Measurements from ENCODE around the gene ANKMY2.

ANKMY2 gene

DNA sequence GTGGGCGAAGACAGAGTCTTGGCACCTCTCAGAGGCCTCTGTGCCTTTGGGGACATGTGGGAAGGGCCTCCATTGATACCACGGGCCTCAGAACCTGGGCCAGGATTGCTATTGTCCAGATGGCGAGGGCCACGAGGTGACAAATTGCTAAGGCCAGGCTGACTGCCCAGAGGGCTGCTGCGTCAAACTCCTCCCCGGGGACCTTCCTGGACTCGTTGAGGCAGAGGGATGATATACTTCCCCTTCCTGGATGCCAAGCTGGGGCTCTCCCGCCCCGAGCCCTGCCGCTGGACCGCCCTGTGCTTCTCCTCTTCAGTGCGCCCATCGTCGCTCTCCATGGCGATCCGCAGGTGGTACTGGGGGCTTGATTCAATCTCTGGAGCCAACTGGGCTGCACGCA is 60.0 kb downstream of the ANKMY2 start:
- Histone ChIP-seq H3K18ac (ENCODE audit: low read depth in 1 of 2, low read length in 2 of 2) (no peak overlapping the region), H3K14ac (ENCODE audit: low read length in 2 of 2) (no peak overlapping the region), H2AFZ (ENCODE audit: low read depth, low read length) (no peak overlapping the region), H3K4me1 (ENCODE audit: control insufficient read depth, insufficient read depth, low read depth, low read length) (no peaks in the 10 kb centered on the region), H3K27ac (ENCODE audit: low read length, poor library complexity, severe bottlenecking) (no peak overlapping the region), H3K4me2 (ENCODE audit: low read length, poor library complexity, severe bottlenecking) (no peak overlapping the region), H4K8ac (ENCODE audit: low read length) (no peak overlapping the region), H3K4me3 (ENCODE audit: insufficient read depth in 1 of 2, low read depth in 1 of 2, low read length in 2 of 2) (no peak overlapping the region), H3K4ac (ENCODE audit: low read depth in 1 of 2, low read length in 2 of 2) (no peak overlapping the region), H3K23ac (ENCODE audit: low read length in 2 of 2) (no peak overlapping the region), H3K9ac (ENCODE audit: low read length) (no peak overlapping the region), H2BK15ac (ENCODE audit: low read depth, poor library complexity, severe bottlenecking) (no peak overlapping the region), H3K9me3 (ENCODE audit: control insufficient read depth, low read length) (no peaks in the 10 kb centered on the region), H2BK5ac (ENCODE audit: low read depth, low read length, poor library complexity, severe bottlenecking) (no peak overlapping the region), H2BK12ac (ENCODE audit: low read length in 2 of 2) (no peak overlapping the region), H3K79me1 (replicated peaks; ENCODE audit: low read length, poor library complexity, severe bottlenecking) (no peaks in the 10 kb centered on the region), H3K36me3 (ENCODE audit: control insufficient read depth in 1 of 2, insufficient read depth in 2 of 2, low read depth in 1 of 2, low read length in 2 of 2) (no peaks in the 10 kb centered on the region), H4K91ac (ENCODE audit: low read length) (no peak overlapping the region), H2BK120ac (ENCODE audit: low read depth, low read length) (no peak overlapping the region), H3K27me3 (ENCODE audit: control insufficient read depth in 1 of 2, insufficient read depth in 1 of 2, low read length in 2 of 2) (no peaks in the 10 kb centered on the region), H2AK5ac (ENCODE audit: low read length, severe bottlenecking) (no peak overlapping the region)
- no peak for DNase-seq
- WGBS, result 95% methylated on average over 17 of the region's 17 CpGs

DNA sequence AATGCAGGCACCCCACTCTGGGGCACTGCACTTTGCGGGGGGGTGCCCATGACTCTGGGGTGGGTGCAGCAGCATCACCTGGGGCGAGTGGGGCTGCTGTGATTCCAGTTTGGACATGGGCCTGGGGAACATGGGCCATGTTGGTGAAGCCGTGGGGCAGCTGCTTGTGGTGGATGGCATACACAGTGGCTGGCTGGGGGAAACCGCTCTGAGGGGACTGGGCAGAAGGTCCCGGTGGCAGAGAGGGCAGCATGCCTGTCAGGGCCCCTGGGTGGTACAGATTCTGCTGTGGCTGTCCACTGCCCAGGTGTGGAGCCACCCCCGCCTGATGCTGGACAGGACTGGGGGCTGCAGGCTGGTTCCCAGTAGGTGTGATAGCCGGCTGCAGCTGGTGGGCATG is 61.7 kb downstream of the ANKMY2 start:
- 94% methylated on average over 7 of the region's 7 CpGs for WGBS
- H3K4ac ChIP-seq (ENCODE audit: low read depth in 1 of 2, low read length in 2 of 2), result no peak overlapping the region
- no peak overlapping the region for H2BK15ac ChIP-seq (ENCODE audit: low read depth, poor library complexity, severe bottlenecking)

DNA sequence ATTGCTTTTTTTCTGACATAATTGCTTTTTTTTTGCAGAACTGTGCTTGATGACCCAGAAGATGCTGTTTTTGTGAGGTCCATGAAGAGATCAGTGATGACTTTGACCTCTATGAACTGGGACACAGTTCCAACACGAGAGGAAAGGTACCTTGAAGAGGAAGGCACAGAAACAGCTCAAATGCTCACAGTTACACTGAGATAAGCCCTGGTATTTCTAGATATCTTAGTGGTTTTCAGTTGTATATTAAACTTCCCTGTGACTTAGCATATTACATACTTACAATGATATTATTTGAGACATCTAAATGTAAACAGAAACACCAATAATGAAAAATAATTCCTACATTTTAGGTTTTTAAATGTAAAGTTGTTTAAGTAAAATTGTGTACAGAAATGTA is 64.3 kb downstream of the ANKMY2 start:
- Histone ChIP-seq H2BK120ac (ENCODE audit: low read depth, low read length) (no peak overlapping the region), H2BK5ac (ENCODE audit: low read depth, low read length, poor library complexity, severe bottlenecking) (no peak overlapping the region), H3K4me1 (ENCODE audit: control insufficient read depth, insufficient read depth, low read depth, low read length) (no peaks in the 10 kb centered on the region), H3K79me1 (replicated peaks; ENCODE audit: low read length, poor library complexity, severe bottlenecking) (no peaks in the 10 kb centered on the region), H3K27me3 (ENCODE audit: control insufficient read depth in 1 of 2, insufficient read depth in 1 of 2, low read length in 2 of 2) (no peaks in the 10 kb centered on the region), H3K14ac (ENCODE audit: low read length in 2 of 2) (no peak overlapping the region), H4K91ac (ENCODE audit: low read length) (no peak overlapping the region), H4K8ac (ENCODE audit: low read length) (no peak overlapping the region), H2AFZ (ENCODE audit: low read depth, low read length) (no peak overlapping the region), H3K9me3 (ENCODE audit: control insufficient read depth, low read length) (no peaks in the 10 kb centered on the region), H3K27ac (ENCODE audit: low read length, poor library complexity, severe bottlenecking) (no peak overlapping the region), H3K4ac (ENCODE audit: low read depth in 1 of 2, low read length in 2 of 2) (no peak overlapping the region), H3K9ac (ENCODE audit: low read length) (no peak overlapping the region), H3K36me3 (ENCODE audit: control insufficient read depth in 1 of 2, insufficient read depth in 2 of 2, low read depth in 1 of 2, low read length in 2 of 2) (no peaks in the 10 kb centered on the region), H2AK5ac (ENCODE audit: low read length, severe bottlenecking) (no peak overlapping the region), H2BK15ac (ENCODE audit: low read depth, poor library complexity, severe bottlenecking) (no peak overlapping the region), H3K18ac (ENCODE audit: low read depth in 1 of 2, low read length in 2 of 2) (no peak overlapping the region), H3K23ac (ENCODE audit: low read length in 2 of 2) (no peak overlapping the region), H3K4me2 (ENCODE audit: low read length, poor library complexity, severe bottlenecking) (no peak overlapping the region), H2BK12ac (ENCODE audit: low read length in 2 of 2) (no peak overlapping the region), H3K4me3 (ENCODE audit: insufficient read depth in 1 of 2, low read depth in 1 of 2, low read length in 2 of 2) (no peak overlapping the region)
- WGBS, result no CpG with 5 or more reads among the region's 1 CpG
- DNase-seq, result no peak

More for the DNA sequence above, 61.7 kb downstream of the ANKMY2 start:
- no peak overlapping the region for H3K4me3 ChIP-seq (ENCODE audit: insufficient read depth in 1 of 2, low read depth in 1 of 2, low read length in 2 of 2)
- no peak overlapping the region for H2AFZ ChIP-seq (ENCODE audit: low read depth, low read length)
- no peak overlapping the region for H2BK5ac ChIP-seq (ENCODE audit: low read depth, low read length, poor library complexity, severe bottlenecking)
- no peak overlapping the region for H2BK120ac ChIP-seq (ENCODE audit: low read depth, low read length)
- no peak overlapping the region for H3K9ac ChIP-seq (ENCODE audit: low read length)
- H3K9me3 ChIP-seq (ENCODE audit: control insufficient read depth, low read length), result no peaks in the 10 kb centered on the region
- no peak overlapping the region for H3K4me2 ChIP-seq (ENCODE audit: low read length, poor library complexity, severe bottlenecking)
- no peak overlapping the region for H2BK12ac ChIP-seq (ENCODE audit: low read length in 2 of 2)
- no peaks in the 10 kb centered on the region for H3K36me3 ChIP-seq (ENCODE audit: control insufficient read depth in 1 of 2, insufficient read depth in 2 of 2, low read depth in 1 of 2, low read length in 2 of 2)
- no peak overlapping the region for H2AK5ac ChIP-seq (ENCODE audit: low read length, severe bottlenecking)
- DNase-seq, result no peak
- no peak overlapping the region for H4K8ac ChIP-seq (ENCODE audit: low read length)
- H3K79me1 ChIP-seq (replicated peaks; ENCODE audit: low read length, poor library complexity, severe bottlenecking), result no peaks in the 10 kb centered on the region
- H3K27ac ChIP-seq (ENCODE audit: low read length, poor library complexity, severe bottlenecking), result no peak overlapping the region
- H3K14ac ChIP-seq (ENCODE audit: low read length in 2 of 2), result peak overlapping the region in 1 of 2 experiments; percentile 45
- H3K18ac ChIP-seq (ENCODE audit: low read depth in 1 of 2, low read length in 2 of 2), result peak overlapping the region in 1 of 2 experiments; percentile 14
- no peaks in the 10 kb centered on the region for H3K4me1 ChIP-seq (ENCODE audit: control insufficient read depth, insufficient read depth, low read depth, low read length)
- H4K91ac ChIP-seq (ENCODE audit: low read length), result no peak overlapping the region
- H3K23ac ChIP-seq (ENCODE audit: low read length in 2 of 2), result no peak overlapping the region
- H3K27me3 ChIP-seq (ENCODE audit: control insufficient read depth in 1 of 2, insufficient read depth in 1 of 2, low read length in 2 of 2), result no peaks in the 10 kb centered on the region

DNA sequence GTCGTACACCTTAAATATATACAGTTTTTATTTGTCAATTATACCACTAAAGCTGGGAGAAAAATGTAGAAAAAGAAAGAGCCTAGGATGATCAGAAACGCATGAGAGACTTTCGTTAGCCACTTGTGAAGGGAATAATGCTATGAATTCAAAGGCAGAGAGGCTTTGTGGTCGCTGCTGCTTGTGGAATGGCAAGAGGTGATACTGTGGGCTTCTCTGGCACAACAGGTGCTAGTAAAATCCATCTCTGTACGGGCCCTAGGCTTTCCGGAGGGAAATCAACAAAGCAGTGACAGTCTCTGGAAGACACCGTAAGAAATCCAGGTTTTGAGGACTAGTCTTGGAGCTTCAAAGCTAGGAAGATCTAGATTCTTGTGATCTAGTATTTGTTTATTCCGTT is 66.3 kb downstream of the ANKMY2 start:
- DNase-seq, result no peak
- Histone ChIP-seq H2BK120ac (ENCODE audit: low read depth, low read length) (no peak overlapping the region), H3K9me3 (ENCODE audit: control insufficient read depth, low read length) (no peaks in the 10 kb centered on the region), H3K4me2 (ENCODE audit: low read length, poor library complexity, severe bottlenecking) (no peak overlapping the region), H3K79me1 (replicated peaks; ENCODE audit: low read length, poor library complexity, severe bottlenecking) (no peaks in the 10 kb centered on the region), H2BK15ac (ENCODE audit: low read depth, poor library complexity, severe bottlenecking) (no peak overlapping the region), H2AFZ (ENCODE audit: low read depth, low read length) (no peak overlapping the region), H3K23ac (ENCODE audit: low read length in 2 of 2) (no peak overlapping the region), H3K4ac (ENCODE audit: low read depth in 1 of 2, low read length in 2 of 2) (no peak overlapping the region), H2BK5ac (ENCODE audit: low read depth, low read length, poor library complexity, severe bottlenecking) (no peak overlapping the region), H2AK5ac (ENCODE audit: low read length, severe bottlenecking) (no peak overlapping the region), H3K9ac (ENCODE audit: low read length) (no peak overlapping the region), H3K18ac (ENCODE audit: low read depth in 1 of 2, low read length in 2 of 2) (no peak overlapping the region), H3K27ac (ENCODE audit: low read length, poor library complexity, severe bottlenecking) (no peak overlapping the region), H3K36me3 (ENCODE audit: control insufficient read depth in 1 of 2, insufficient read depth in 2 of 2, low read depth in 1 of 2, low read length in 2 of 2) (no peaks in the 10 kb centered on the region), H4K8ac (ENCODE audit: low read length) (no peak overlapping the region), H3K4me3 (ENCODE audit: insufficient read depth in 1 of 2, low read depth in 1 of 2, low read length in 2 of 2) (no peak overlapping the region), H2BK12ac (ENCODE audit: low read length in 2 of 2) (no peak overlapping the region), H3K14ac (ENCODE audit: low read length in 2 of 2) (no peak overlapping the region), H3K4me1 (ENCODE audit: control insufficient read depth, insufficient read depth, low read depth, low read length) (no peaks in the 10 kb centered on the region), H4K91ac (ENCODE audit: low read length) (no peak overlapping the region), H3K27me3 (ENCODE audit: control insufficient read depth in 1 of 2, insufficient read depth in 1 of 2, low read length in 2 of 2) (no peaks in the 10 kb centered on the region)
- 86% methylated on average over 6 of the region's 8 CpGs for WGBS
